ENCODE results near the gene PAPPA2. TPM values are rescaled to one million over a fixed set of nuclear protein-coding genes. Genes with fewer than 3 reads are reported as not detected.

PAPPA2 gene
- total and polyA plus RNA-seq, 2 of the 8 experiments (the other 6 are each of a cell fraction or from before 2014, with no cell fraction given), result 0.08 to 0.88 TPM

DNA sequence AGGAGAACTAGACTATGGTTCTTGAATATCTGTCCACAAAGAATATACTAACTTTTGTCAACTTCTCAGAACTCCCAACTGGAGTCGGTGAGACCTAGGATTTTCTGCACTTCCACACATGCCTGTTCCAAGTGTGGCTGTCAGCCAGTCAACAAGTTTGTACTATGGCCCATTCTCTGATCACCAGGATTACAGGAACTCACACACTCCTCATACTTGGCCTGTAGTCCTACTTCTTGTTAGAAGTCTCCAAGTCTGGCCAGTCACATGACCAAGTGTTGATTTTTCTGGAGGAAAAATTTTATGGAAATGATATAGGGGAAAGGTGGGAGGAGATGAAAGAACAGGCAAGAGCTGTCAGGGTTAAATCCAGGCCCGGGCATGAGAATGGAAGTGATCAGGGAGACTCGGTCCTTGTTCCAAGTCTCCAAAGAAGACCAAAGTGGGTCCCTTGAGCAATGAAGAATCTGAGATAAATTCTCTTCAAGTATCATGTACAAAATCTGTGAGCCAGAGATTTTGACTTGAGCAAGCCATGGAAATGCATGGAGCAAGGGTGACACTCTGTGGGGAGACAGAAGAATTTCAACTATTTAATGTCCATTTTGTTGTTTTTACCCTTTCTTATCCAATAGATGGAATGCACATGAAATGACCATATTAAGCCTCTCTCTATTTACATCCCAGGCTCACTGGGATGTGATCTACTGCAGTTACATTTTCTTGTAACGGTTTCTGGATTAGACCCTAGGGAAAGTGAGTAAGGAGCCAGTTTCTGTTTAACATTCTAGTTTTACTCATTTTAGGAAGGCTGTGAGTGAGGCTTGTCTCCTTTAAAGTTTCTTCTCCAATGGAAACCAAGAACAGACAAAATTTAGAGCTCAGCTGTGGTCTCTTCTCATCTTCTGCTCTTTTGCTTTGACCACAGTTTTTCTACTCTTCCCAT, 380.6 kb downstream of the PAPPA2 start:
- no peak overlapping the region for H2AFZ ChIP-seq (ENCODE audit: low read length)
- H2BK5ac ChIP-seq (ENCODE audit: low read depth, low read length), result no peak overlapping the region
- no peaks in the 10 kb centered on the region for H4K20me1 ChIP-seq (replicated peaks in 1 of 2; ENCODE audit: control insufficient read depth in 1 of 2, insufficient read depth in 2 of 2, low read length in 2 of 2)
- no peak overlapping the region for H2BK20ac ChIP-seq (ENCODE audit: low read length)
- no peaks in the 10 kb centered on the region for H3K27me3 ChIP-seq (replicated peaks in 1 of 4; ENCODE audit: control insufficient read depth in 3 of 4, extremely low read depth in 1 of 4, insufficient read depth in 3 of 4, low read length in 3 of 4)
- H3K27ac ChIP-seq (ENCODE audit: low read depth, low read length), result no peak overlapping the region
- no peak overlapping the region for H3K14ac ChIP-seq (ENCODE audit: insufficient read length)
- no peak overlapping the region for H3K4ac ChIP-seq (replicated peaks; ENCODE audit: insufficient read length, low read depth, low read length)
- H3K36me3 ChIP-seq (ENCODE audit: control insufficient read depth in 2 of 4, insufficient read depth in 4 of 4, low read length in 3 of 4), result no peaks in the 10 kb centered on the region
- peak; percentile 87 to 90 for TF ChIP-seq RAD21 (IDR thresholded peaks at IDR 0.05 in 1 of 2, conservative IDR thresholded peaks at IDR 0.05 in 1 of 2; ENCODE audit: low read depth in 2 of 2, low read length in 2 of 2)
- TF ChIP-seq SP1 (IDR thresholded peaks at IDR 0.05; ENCODE audit: low read depth, low read length), result no peak
- peak; percentile 29; the same call in 1 of the 2 replicates for TF ChIP-seq TEAD4 (IDR thresholded peaks at IDR 0.05; ENCODE audit: low read depth, low read length)
- TF ChIP-seq CTCF (IDR thresholded peaks at IDR 0.05; ENCODE audit: control extremely low read depth in 1 of 3, insufficient read depth in 1 of 3, low read depth in 1 of 3, low read length in 3 of 3), result peak in 2 of 3 experiments; percentile 53 to 65; a peak in 3 of 4 replicates
- no peak overlapping the region for H4K91ac ChIP-seq (replicated peaks; ENCODE audit: insufficient read length, low read length)
- CTCF ChIA-PET (ENCODE audit: partially characterized antibody), result interaction anchor here (0.6 to 9.0 kb wide), 25 partner anchors 11 to 1692 kb away, joined by 3 to 88 read pairs (median 3); no protein-coding TSS in a partner anchor
- no peaks in the 10 kb centered on the region for H3K79me1 ChIP-seq (ENCODE audit: low read depth, low read length)
- FAIRE-seq (peak; percentile 78), DNase-seq (ENCODE audit: low read depth in 1 of 2, low spot score in 2 of 2) (no peak)
- no peaks in the 10 kb centered on the region for H3K9me3 ChIP-seq (ENCODE audit: insufficient read depth in 2 of 2, low read depth in 1 of 2, low read length in 1 of 2)
- H4K5ac ChIP-seq (ENCODE audit: insufficient read length, low read depth, low read length), result no peak overlapping the region
- no peak overlapping the region for H3K4me3 ChIP-seq (ENCODE audit: extremely low read depth in 1 of 4, insufficient read depth in 2 of 4, low read depth in 3 of 4, low read length in 4 of 4)
- H3K4me1 ChIP-seq (replicated peaks in 1 of 4; ENCODE audit: control insufficient read depth in 3 of 4, insufficient read depth in 4 of 4, low read length in 3 of 4), result no peaks in the 10 kb centered on the region
- no peak overlapping the region for H3K18ac ChIP-seq (ENCODE audit: extremely low read depth, low read length)
- WGBS, 2 experiments (ENCODE audit: extremely low coverage in 1 of 2, insufficient coverage in 1 of 2, insufficient read length in 1 of 2, insufficient replicate concordance in 2 of 2, low coverage in 1 of 2, low lambda C conversion rate in 2 of 2, missing lambda C conversion rate in 1 of 2), result 83% methylated on average over 4 of the region's 4 CpGs; no CpG with 5 or more reads in 1 of the 2 experiments
- H3K4me2 ChIP-seq (ENCODE audit: insufficient read depth in 1 of 2, low read depth in 2 of 2, low read length in 2 of 2), result no peak overlapping the region
- H2AK5ac ChIP-seq (ENCODE audit: low read depth, low read length), result no peak overlapping the region
- H2BK15ac ChIP-seq (ENCODE audit: low read length), result no peak overlapping the region
- no peak overlapping the region for H2BK120ac ChIP-seq (replicated peaks; ENCODE audit: low read depth, low read length)
- H2BK12ac ChIP-seq (ENCODE audit: low read depth, low read length), result no peak overlapping the region
- H3K23ac ChIP-seq (ENCODE audit: insufficient read length), result no peak overlapping the region
- no peak overlapping the region for H4K8ac ChIP-seq (ENCODE audit: extremely low read depth, insufficient read depth, low read length)
- POLR2A ChIA-PET (ENCODE audit: partially characterized antibody), result no interaction called here
- no peak overlapping the region for H3K9ac ChIP-seq (replicated peaks in 1 of 4; ENCODE audit: extremely low read depth in 1 of 4, low read depth in 3 of 4, low read length in 3 of 4)
- H3K79me2 ChIP-seq (ENCODE audit: control insufficient read depth in 1 of 2, insufficient read depth in 2 of 2, low read length in 2 of 2), result no peaks in the 10 kb centered on the region
- no peak overlapping the region for H3K56ac ChIP-seq (replicated peaks; ENCODE audit: insufficient read length, low read depth, low read length)
- no peaks in the 10 kb centered on the region for H3K23me2 ChIP-seq (ENCODE audit: low read depth, low read length)
